T-cell (primary cell): ENCODE results near the gene KANSL1. TPM values are rescaled to one million over a fixed set of nuclear protein-coding genes. Genes with fewer than 3 reads are reported as not detected.
"Not testable (repeated sequence)": the region's sequence is repeated elsewhere in the genome, so short reads cannot be mapped to it uniquely, and the experiment has no call there.

Experiments
- ATAC-seq, 4 experiments: fragments of 200-7000 bp in 3 of 4; fragments of 150-1000 bp in 1 of 4; cut with Tn5 transposase; replicated peaks in 1 of 4; 1 replicate in 3 of 4; 2 replicates in 1 of 4; pipeline ENCODE4 v1.10.0; 2021; ENCODE audit warnings: moderate library complexity in 3 of 4, mild to moderate bottlenecking in 2 of 4, moderate number of reproducible peaks in 1 of 4
- CTCF ChIA-PET, 2 donors: fragments of 300-600 bp; sonication (Branson Sonifier 250); formaldehyde crosslinking; loops; one replicate each; lab custom pipeline; 2022; ENCODE audit warnings: antibody characterized with exemption in 2 of 2; lab: Charles Lee
- POLR2A ChIA-PET, 2 donors: fragments of 300-600 bp; sonication (Branson Sonifier 250); formaldehyde crosslinking; loops; one replicate each; lab custom pipeline; 2022; ENCODE audit warnings: antibody characterized with exemption in 2 of 2; lab: Charles Lee
- DNase-seq, 35 experiments: peaks; one replicate each; pipeline versions ENCODE4 v3.0.0 to v3.0.0-alpha.2; 2013 to 2023
- H3K27ac ChIP-seq: one replicate; pipeline ENCODE4 v1.5.1; 2013; ENCODE audit warnings: low read length
- H3K27me3 ChIP-seq, 2 experiments: replicated peaks in 1 of 2; 1 replicate in 1 of 2; 2 replicates in 1 of 2; pipeline versions ENCODE4 v1.6.1 to v1.7.0; 2013; ENCODE audit warnings: low read length in 1 of 2, mixed read lengths in 1 of 2; ENCODE audit not compliant: control insufficient read depth in 2 of 2, insufficient read depth in 2 of 2; ENCODE audit errors: extremely low read depth in 1 of 2
- H3K36me3 ChIP-seq, 2 donors: 1 replicate in 1 of 2; 2 replicates in 1 of 2; pipeline versions ENCODE4 v1.6.1 to v1.7.0; 2013; ENCODE audit warnings: low read length in 1 of 2; ENCODE audit not compliant: control insufficient read depth in 2 of 2, insufficient read depth in 1 of 2; ENCODE audit errors: extremely low read depth in 1 of 2
- H3K4me1 ChIP-seq, 2 experiments: 1 replicate in 1 of 2; 2 replicates in 1 of 2; pipeline versions ENCODE4 v1.6.1 to v1.7.0; 2013; ENCODE audit warnings: low read length in 2 of 2, mixed read lengths in 1 of 2; ENCODE audit not compliant: insufficient read depth in 2 of 2, control insufficient read depth in 1 of 2; ENCODE audit errors: extremely low read depth in 1 of 2
- H3K4me3 ChIP-seq, 2 donors: 1 replicate in 1 of 2; 2 replicates in 1 of 2; pipeline versions ENCODE4 v1.5.1 to v1.7.0; 2013; ENCODE audit warnings: mild to moderate bottlenecking in 2 of 2, low read length in 1 of 2, moderate library complexity in 1 of 2; ENCODE audit not compliant: control insufficient read depth in 1 of 2; ENCODE audit errors: extremely low read depth in 1 of 2
- H3K9me3 ChIP-seq: 2 replicates; pipeline ENCODE4 v1.7.0; 2013
- H3K27ac Mint-ChIP-seq, 2 donors: one replicate each; pipeline ENCODE4 v1.8.0; 2020 to 2021; ENCODE audit warnings: mild to moderate bottlenecking in 2 of 2, mixed read lengths in 2 of 2
- H3K27me3 Mint-ChIP-seq, 2 donors: one replicate each; pipeline ENCODE4 v1.8.0; 2021 to 2022; ENCODE audit warnings: mixed read lengths in 2 of 2
- H3K36me3 Mint-ChIP-seq: one replicate; pipeline ENCODE4 v1.8.0; 2021; ENCODE audit warnings: mixed read lengths
- H3K4me1 Mint-ChIP-seq, 3 donors: one replicate each; pipeline ENCODE4 v1.8.0; 2020 to 2022; ENCODE audit warnings: mixed read lengths in 3 of 3, mild to moderate bottlenecking in 1 of 3
- H3K4me3 Mint-ChIP-seq, 3 donors: one replicate each; pipeline ENCODE4 v1.8.0; 2020 to 2022; ENCODE audit warnings: mild to moderate bottlenecking in 3 of 3, mixed read lengths in 3 of 3, moderate library complexity in 3 of 3
- H3K9me3 Mint-ChIP-seq, 3 donors: one replicate each; pipeline ENCODE4 v1.8.0; 2020 to 2022; ENCODE audit warnings: mixed read lengths in 3 of 3
- WGBS: methylation state at CpG from one replicate; pipeline ENCODE4 v1.1.5; 2013; ENCODE audit warnings: missing lambda C conversion rate; ENCODE audit not compliant: insufficient coverage; 5-methylcytosine and 5-hydroxymethylcytosine counted together
- total RNA-seq, 35 experiments: library from RNA in 6 of 35; stranded (reverse) in 6 of 35; fragments of 120-200 nt in 1 of 35; gene quantifications; one replicate each; pipeline versions ENCODE4 v1.2.1 to v1.2.4 and lab custom pipeline; 2013 to 2026

The KANSL1 gene
- total RNA-seq, 5 donors from 2014 or later (not counting 1 experiment from before 2014, with no cell fraction given), result 113 to 301 (median 160) TPM

GRCh38 chr17:46090871-46091270 is 102.4 kb downstream of the KANSL1 start:
- Mint-ChIP-seq H3K9me3 (no peaks in the 10 kb centered on the region), H3K4me1 (peaks cover 69 to 81% (median 73%) of the 10 kb centered on the region in 3 donors), H3K36me3 (peaks cover 53% of the 10 kb centered on the region), H3K4me3 (no peak overlapping the region), H3K27ac (no peak overlapping the region), H3K27me3 (no peaks in the 10 kb centered on the region)
- no CpG with 5 or more reads among the region's 4 CpGs for WGBS
- no peak overlapping the region for H3K4me3 ChIP-seq
- peaks cover 0 to 7% of the 10 kb centered on the region in 2 experiments for H3K4me1 ChIP-seq
- DNase-seq (no peak), ATAC-seq (no peak)
- H3K36me3 ChIP-seq, result peaks cover 4 to 35% of the 10 kb centered on the region in 2 donors
- no peaks in the 10 kb centered on the region for H3K9me3 ChIP-seq
- H3K27ac ChIP-seq, result no peak overlapping the region
- H3K27me3 ChIP-seq, result no peaks in the 10 kb centered on the region
- ChIA-PET POLR2A (no interaction called here), CTCF (interaction anchor here in 1 of 2 donors (1.0 to 1.4 kb wide), 3 partner anchors 8 to 102 kb away, joined by 3 to 5 read pairs (median 4); partner anchors contain the start of gene KANSL1)

DNA sequence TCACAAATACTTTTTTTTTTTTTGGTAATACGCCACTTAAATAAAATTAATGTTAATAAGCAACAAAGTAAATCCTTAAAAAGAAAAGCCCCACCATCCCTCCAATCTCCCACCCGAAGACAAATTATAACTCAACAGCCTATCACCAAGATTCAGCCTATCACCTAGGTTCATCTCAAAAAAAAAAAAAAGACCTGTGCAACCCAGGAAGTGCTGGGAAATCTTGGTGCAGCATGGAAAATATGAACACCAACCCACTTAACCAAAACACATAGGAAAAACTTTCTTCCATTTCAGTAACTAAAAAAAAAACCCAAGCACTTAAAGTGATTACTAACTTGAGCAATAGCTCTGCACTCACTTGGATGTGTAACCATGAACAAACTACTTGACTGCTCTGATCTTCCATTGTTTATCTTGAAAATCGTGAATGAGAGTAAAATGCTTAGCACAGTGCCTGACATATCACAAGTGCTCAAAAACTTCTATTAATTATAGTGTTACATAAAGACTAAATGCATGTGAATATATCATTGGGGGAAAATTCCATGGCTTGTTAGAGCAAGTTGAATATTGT is 103.8 kb downstream of the KANSL1 start:
- Histone ChIP-seq H3K27ac (no peak overlapping the region), H3K9me3 (no peaks in the 10 kb centered on the region), H3K36me3 (peaks cover 1 to 39% of the 10 kb centered on the region in 2 donors), H3K4me3 (no peak overlapping the region), H3K27me3 (no peaks in the 10 kb centered on the region), H3K4me1 (peaks cover 0 to 6% of the 10 kb centered on the region in 2 experiments)
- CTCF ChIA-PET, result interaction anchor here (0.6 to 1.1 kb wide), 2 partner anchors 45 to 104 kb away, joined by 5 to 7 read pairs; partner anchors contain the start of gene KANSL1 (in 1 of the 2)
- POLR2A ChIA-PET, result interaction anchor here in 1 of 2 donors (0.6 kb wide), 1 partner anchor 106 kb away, joined by 3 read pairs; no protein-coding TSS in a partner anchor
- no peak for DNase-seq
- Mint-ChIP-seq H3K4me3 (no peak overlapping the region), H3K27me3 (no peaks in the 10 kb centered on the region), H3K27ac (peak overlapping the region; percentile 21 to 37), H3K36me3 (peaks cover 50% of the 10 kb centered on the region), H3K9me3 (no peaks in the 10 kb centered on the region), H3K4me1 (peaks cover 72 to 79% (median 76%) of the 10 kb centered on the region in 3 donors)
- WGBS, result no CpG with 5 or more reads among the region's 3 CpGs
- no peak for ATAC-seq

DNA sequence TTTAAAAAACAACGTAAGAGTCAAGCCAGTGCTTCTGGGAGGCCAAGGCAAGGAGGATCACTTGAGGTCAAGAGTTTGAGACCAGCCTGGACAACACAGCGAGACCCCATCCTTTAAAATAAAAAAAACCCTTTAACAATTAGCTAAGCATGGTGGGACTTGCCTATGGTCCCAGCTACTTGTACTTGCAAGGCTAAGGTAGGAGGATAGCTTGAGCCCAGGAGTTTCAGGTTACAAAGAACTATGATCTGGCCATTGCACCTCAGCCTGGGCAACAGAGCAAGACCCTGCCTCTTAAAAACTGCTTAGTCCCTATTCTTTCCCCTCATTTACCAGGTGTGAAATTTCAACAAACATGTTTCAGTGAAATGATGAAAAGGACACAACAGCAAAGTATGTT is 104.6 kb downstream of the KANSL1 start:
- no peak for ATAC-seq

GRCh38 chr17:46087871-46088270 is 105.4 kb downstream of the KANSL1 start:
- 100% methylated on average over 2 of the region's 4 CpGs for WGBS
- H3K27me3 Mint-ChIP-seq, H3K9me3 Mint-ChIP-seq, H3K27ac ChIP-seq, ATAC-seq, H3K4me1 ChIP-seq, H3K27me3 ChIP-seq, H3K4me3 ChIP-seq, DNase-seq, POLR2A ChIA-PET, H3K4me3 Mint-ChIP-seq, H3K9me3 ChIP-seq: not testable (repeated sequence)
- Mint-ChIP-seq H3K27ac (peak overlapping the region; percentile 20 to 49), H3K4me1 (peaks cover 79 to 82% (median 80%) of the 10 kb centered on the region in 3 donors), H3K36me3 (peaks cover 42% of the 10 kb centered on the region)
- CTCF ChIA-PET, result interaction anchor here in 1 of 2 donors (0.9 kb wide), 1 partner anchor 57 kb away, joined by 3 read pairs; no protein-coding TSS in a partner anchor
- H3K36me3 ChIP-seq, result peaks cover 0 to 29% of the 10 kb centered on the region in 2 donors

More for the DNA sequence above, 104.6 kb downstream of the KANSL1 start:
- Mint-ChIP-seq H3K4me3 (no peak overlapping the region), H3K9me3 (no peaks in the 10 kb centered on the region), H3K4me1 (peaks cover 72 to 78% (median 74%) of the 10 kb centered on the region in 3 donors), H3K27me3 (no peaks in the 10 kb centered on the region), H3K36me3 (peaks cover 42% of the 10 kb centered on the region), H3K27ac (peak overlapping the region; percentile 20 to 62)
- Histone ChIP-seq H3K9me3 (no peaks in the 10 kb centered on the region), H3K4me3 (no peak overlapping the region), H3K27me3 (no peaks in the 10 kb centered on the region), H3K27ac (no peak overlapping the region), H3K36me3 (peaks cover 0 to 33% of the 10 kb centered on the region in 2 donors), H3K4me1 (peaks cover 0 to 7% of the 10 kb centered on the region in 2 experiments)
- CTCF ChIA-PET, result interaction anchor here in 1 of 2 donors (0.8 kb wide), 1 partner anchor 124 kb away, joined by 5 read pairs; no protein-coding TSS in a partner anchor
- POLR2A ChIA-PET, result interaction anchor here in 1 of 2 donors (0.6 kb wide), 1 partner anchor 22 kb away, joined by 3 read pairs; no protein-coding TSS in a partner anchor
- WGBS, result no CpG with 5 or more reads among the region's 2 CpGs
- no peak for DNase-seq

- no peak overlapping the region for H3K27ac Mint-ChIP-seq
- WGBS, result 97% methylated on average over 3 of the region's 4 CpGs
- H3K4me1 Mint-ChIP-seq, result peaks cover 85 to 86% (median 85%) of the 10 kb centered on the region in 3 donors
- H3K36me3 Mint-ChIP-seq, result peaks cover 35% of the 10 kb centered on the region
- no peak overlapping the region for H3K27ac ChIP-seq
- H3K4me3 ChIP-seq, result no peak overlapping the region
- H3K27me3 Mint-ChIP-seq, result no peaks in the 10 kb centered on the region
- no peaks in the 10 kb centered on the region for H3K9me3 Mint-ChIP-seq
- CTCF ChIA-PET, result interaction anchor here in 1 of 2 donors (0.9 kb wide), 1 partner anchor 58 kb away, joined by 3 read pairs; no protein-coding TSS in a partner anchor
- no peaks in the 10 kb centered on the region for H3K9me3 ChIP-seq
- H3K36me3 ChIP-seq, result peaks cover 0 to 29% of the 10 kb centered on the region in 2 donors
- DNase-seq, result no peak
- no peaks in the 10 kb centered on the region for H3K27me3 ChIP-seq
- H3K4me1 ChIP-seq, result peaks cover 10 to 11% of the 10 kb centered on the region in 2 experiments
- no peak for ATAC-seq
- H3K4me3 Mint-ChIP-seq, result no peak overlapping the region
- POLR2A ChIA-PET, result no interaction called here
These were observed 106.4 kb downstream of the KANSL1 start for GRCh38 chr17:46086821-46087220.

GRCh38 chr17:46085522-46085921 is 107.7 kb downstream of the KANSL1 start:
- Histone ChIP-seq H3K9me3 (no peaks in the 10 kb centered on the region), H3K4me3 (no peak overlapping the region), H3K36me3 (peaks cover 0 to 32% of the 10 kb centered on the region in 2 donors), H3K4me1 (peaks cover 10 to 13% of the 10 kb centered on the region in 2 experiments), H3K27me3 (no peaks in the 10 kb centered on the region), H3K27ac (no peak overlapping the region)
- Mint-ChIP-seq H3K9me3 (no peaks in the 10 kb centered on the region), H3K27me3 (no peaks in the 10 kb centered on the region), H3K4me1 (peaks cover 85 to 89% (median 86%) of the 10 kb centered on the region in 3 donors), H3K4me3 (no peak overlapping the region), H3K27ac (peak overlapping the region in 1 of 2 donors; percentile 6), H3K36me3 (peaks cover 38% of the 10 kb centered on the region)
- POLR2A ChIA-PET, result no interaction called here
- ATAC-seq (no peak), DNase-seq (no peak)
- 100% methylated on average over 1 of the region's 6 CpGs for WGBS
- CTCF ChIA-PET, result interaction anchor here in 1 of 2 donors (0.6 kb wide), 1 partner anchor 1099 kb away, joined by 3 read pairs; no protein-coding TSS in a partner anchor
